Stimulated activated naive CD8-positive, alpha-beta T cell treated with anti-CD3 and anti-CD28 coated beads, Interleukin-15, amount 100 ng/mL, for 72 hours (primary cell): ENCODE measurements around the gene HAGHL.
A peak's percentile ranks its signal among the peaks of the same experiment; 100 is the strongest.
"Not testable (repeated sequence)": the region's sequence is repeated elsewhere in the genome, so short reads cannot be mapped to it uniquely, and the experiment has no call there.

ENCODE experiments used
- ATAC-seq: fragments of 150-1000 bp; cut with Tn5 transposase; 2 replicates; pipeline ENCODE4 v1.10.0; 2021; ENCODE audit warnings: mild to moderate bottlenecking, moderate library complexity
- DNase-seq, 2 donors: peaks; one replicate each; pipeline ENCODE4 v3.0.0; 2021 to 2022
- H3K27ac Mint-ChIP-seq, 2 donors: one replicate each; pipeline ENCODE4 v1.8.0; 2022; ENCODE audit warnings: mild to moderate bottlenecking in 2 of 2, mixed read lengths in 2 of 2, moderate library complexity in 2 of 2
- H3K27me3 Mint-ChIP-seq: one replicate; pipeline ENCODE4 v1.8.0; 2022; ENCODE audit warnings: mixed read lengths
- H3K4me1 Mint-ChIP-seq: one replicate; pipeline ENCODE4 v1.8.0; 2022; ENCODE audit warnings: mild to moderate bottlenecking, mixed read lengths
- H3K4me3 Mint-ChIP-seq, 2 donors: one replicate each; pipeline ENCODE4 v1.8.0; 2022; ENCODE audit warnings: mild to moderate bottlenecking in 2 of 2, mixed read lengths in 2 of 2, moderate library complexity in 1 of 2
- H3K9me3 Mint-ChIP-seq, 2 donors: one replicate each; pipeline ENCODE4 v1.8.0; 2022; ENCODE audit warnings: mixed read lengths in 2 of 2

The HAGHL gene

DNA sequence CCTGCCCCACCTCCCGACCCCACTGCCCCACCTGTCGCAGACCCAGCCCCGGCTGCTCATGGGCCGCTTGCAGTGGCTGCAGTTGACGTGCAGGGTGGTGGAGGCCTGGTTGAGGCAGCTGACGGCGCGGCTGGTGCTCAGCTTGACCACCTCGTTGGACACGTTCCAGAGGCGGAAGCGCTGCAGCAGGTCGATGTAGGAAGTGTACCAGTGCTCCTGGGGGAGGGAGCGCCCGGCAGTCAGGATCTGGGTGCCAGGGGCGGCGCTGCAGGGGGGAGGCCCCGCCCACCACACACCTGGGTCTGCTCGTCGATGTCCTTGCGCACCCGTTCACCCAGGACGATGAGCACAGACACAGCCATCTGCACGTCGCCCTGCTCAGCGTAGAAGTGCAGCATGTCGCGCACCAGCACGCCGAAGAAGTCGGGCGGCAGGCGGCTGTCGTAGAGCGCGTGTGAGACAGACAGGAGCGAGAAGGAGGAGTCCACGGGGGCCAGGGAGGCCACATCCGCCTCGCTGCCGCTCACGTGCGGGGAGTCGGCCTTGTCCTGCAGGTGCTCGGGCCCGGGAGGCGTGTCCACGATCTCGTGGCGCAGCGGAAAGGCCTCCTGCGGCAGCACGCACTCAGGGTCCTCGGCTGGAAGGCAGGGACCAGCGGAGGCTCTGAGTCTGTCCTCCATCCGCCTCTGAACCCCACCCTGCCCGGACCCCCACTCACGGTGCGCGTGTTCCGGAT, 41.8 kb upstream of the HAGHL start:
- Mint-ChIP-seq H3K27ac (no peak overlapping the region), H3K4me3 (no peak overlapping the region), H3K9me3 (no peaks in the 10 kb centered on the region), H3K4me1 (peaks cover 82% of the 10 kb centered on the region), H3K27me3 (no peaks in the 10 kb centered on the region)
- ATAC-seq (no peak), DNase-seq (no peak)

GRCh38 chr16:685967-686366, 40.9 kb upstream of the HAGHL start:
- no peak for ATAC-seq

GRCh38 chr16:686459-687260, 40.2 kb upstream of the HAGHL start:
- DNase-seq: no peak
- H3K27me3 Mint-ChIP-seq: no peaks in the 10 kb centered on the region
- ATAC-seq: no peak
- H3K27ac Mint-ChIP-seq: no peak overlapping the region
- no peak overlapping the region for H3K4me3 Mint-ChIP-seq
- peaks cover 0 to 9% of the 10 kb centered on the region in 2 donors for H3K9me3 Mint-ChIP-seq
- H3K4me1 Mint-ChIP-seq: peaks cover 85% of the 10 kb centered on the region

More at GRCh38 chr16:685967-686366, 40.9 kb upstream of the HAGHL start:
- Mint-ChIP-seq H3K4me1 (peaks cover 88% of the 10 kb centered on the region), H3K9me3 (peaks cover 0 to 4% of the 10 kb centered on the region in 2 donors), H3K4me3 (peak overlapping the region; percentile 29 to 42), H3K27ac (no peak overlapping the region), H3K27me3 (no peaks in the 10 kb centered on the region)
- DNase-seq: no peak

DNA sequence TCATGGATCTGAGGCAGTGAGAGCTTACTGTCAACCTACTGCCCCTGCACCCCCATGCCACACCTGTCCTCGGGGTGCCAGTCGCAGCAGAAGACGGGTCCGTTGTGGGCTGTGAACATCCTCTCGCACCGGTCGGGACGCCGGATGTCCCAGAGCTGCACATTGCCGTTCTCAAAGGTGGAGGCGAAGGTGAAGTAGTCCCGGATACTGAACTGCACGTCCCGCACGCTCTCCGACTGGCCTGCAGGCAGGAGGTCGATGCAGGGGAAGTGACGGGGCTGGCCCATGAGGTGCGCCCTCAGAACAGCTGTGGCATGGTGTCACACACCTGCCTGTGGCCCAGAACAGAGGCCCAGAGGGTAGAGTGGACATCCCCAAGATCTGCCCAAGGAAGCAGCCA, 39.4 kb upstream of the HAGHL start:
- Mint-ChIP-seq H3K27me3 (peaks cover under 1% of the 10 kb centered on the region), H3K27ac (no peak overlapping the region), H3K9me3 (peaks cover 0 to 9% of the 10 kb centered on the region in 2 donors), H3K4me3 (no peak overlapping the region), H3K4me1 (peaks cover 77% of the 10 kb centered on the region)
- ATAC-seq: no peak
- DNase-seq: no peak

DNA sequence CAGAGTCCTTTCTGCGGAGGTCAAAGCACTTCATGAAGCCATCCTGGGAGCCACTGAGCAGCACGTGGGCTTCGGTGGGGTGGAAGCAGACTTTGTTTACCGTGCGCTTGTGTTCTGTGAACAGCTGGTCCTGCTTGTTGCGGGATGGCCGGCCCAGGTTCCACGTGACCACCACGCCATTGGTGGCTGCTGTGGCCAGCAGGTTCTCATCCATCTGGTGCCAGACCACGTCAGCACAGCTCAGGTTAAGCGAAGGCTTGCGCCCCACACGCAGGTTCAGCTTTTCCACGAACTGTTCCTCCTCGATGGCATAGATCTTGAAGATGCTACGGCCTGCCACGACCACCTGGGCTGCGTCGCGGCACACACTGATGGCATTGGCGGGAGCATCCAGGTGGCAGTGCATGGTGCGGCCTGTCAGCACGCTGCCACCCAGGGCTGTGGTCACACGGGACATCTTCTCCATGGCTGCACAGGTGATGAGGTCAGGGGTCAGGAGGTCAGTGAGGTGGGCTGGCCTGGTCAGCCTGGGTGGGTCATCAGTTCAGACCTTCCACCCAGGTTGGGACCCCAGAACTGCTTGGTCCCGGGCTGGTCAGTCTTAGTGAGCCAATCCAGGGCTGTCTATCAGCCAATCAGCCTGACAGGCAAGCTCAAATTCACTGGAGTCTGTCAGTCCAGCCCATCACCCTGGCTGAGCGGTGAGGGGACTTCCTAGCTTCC, 37.6 kb upstream of the HAGHL start:
- Mint-ChIP-seq H3K27ac (peak overlapping the region; percentile 91 to 96), H3K4me3 (peak overlapping the region; percentile 88 to 94), H3K4me1 (peaks cover 74% of the 10 kb centered on the region), H3K27me3 (peaks cover 12% of the 10 kb centered on the region), H3K9me3 (peaks cover 0 to 9% of the 10 kb centered on the region in 2 donors)
- ATAC-seq: no peak
- DNase-seq: no peak

GRCh38 chr16:691242-691641, 35.7 kb upstream of the HAGHL start:
- Mint-ChIP-seq H3K4me1 (peaks cover 66% of the 10 kb centered on the region), H3K4me3 (peak overlapping the region; percentile 39 to 88), H3K27me3 (peaks cover 12% of the 10 kb centered on the region)
- not testable (repeated sequence) for ATAC-seq, H3K9me3 Mint-ChIP-seq, H3K27ac Mint-ChIP-seq, DNase-seq

DNA sequence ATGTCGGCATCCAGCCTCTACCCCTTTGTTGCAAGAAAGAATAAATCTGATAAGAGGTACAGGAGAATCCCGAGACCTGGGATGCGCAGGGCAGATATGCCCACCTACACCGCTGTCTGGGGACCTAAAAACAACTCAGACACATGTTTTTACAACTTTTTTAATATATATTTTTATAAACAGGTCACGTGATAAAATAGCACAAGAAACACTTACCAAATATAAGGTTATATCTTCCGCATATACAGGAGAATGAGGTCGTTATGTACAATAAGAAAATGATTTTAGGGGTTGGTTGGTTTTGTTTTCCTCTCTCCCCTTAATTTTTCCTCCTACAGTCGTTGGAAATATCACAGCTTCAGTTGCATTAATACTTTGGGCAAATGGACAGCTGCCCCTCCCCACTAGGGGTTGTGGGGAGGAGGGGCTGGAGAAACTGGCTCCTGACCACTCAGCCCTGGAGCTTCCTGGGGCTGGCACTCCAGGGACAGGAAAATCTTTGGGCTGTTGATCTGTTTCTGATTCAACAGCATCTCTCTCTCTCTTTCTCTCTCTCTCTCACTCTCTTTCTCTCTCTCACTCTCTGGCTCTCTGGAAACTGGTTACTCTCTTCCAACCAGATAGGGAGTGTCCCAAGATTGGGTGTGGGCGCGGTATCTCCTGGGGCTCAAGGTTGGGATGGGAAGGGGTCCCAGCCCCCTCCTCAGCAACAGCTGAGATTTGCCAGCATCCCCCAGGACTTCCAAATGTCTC, 34.4 kb upstream of the HAGHL start:
- no peak for DNase-seq
- Mint-ChIP-seq H3K9me3 (peaks cover 0 to 9% of the 10 kb centered on the region in 2 donors), H3K27me3 (peaks cover 12% of the 10 kb centered on the region), H3K4me1 (peaks cover 64% of the 10 kb centered on the region), H3K27ac (no peak overlapping the region), H3K4me3 (peak overlapping the region in 1 of 2 donors; percentile 69)
- no peak for ATAC-seq

GRCh38 chr16:693364-693763, 33.5 kb upstream of the HAGHL start:
- no peak for DNase-seq

DNA sequence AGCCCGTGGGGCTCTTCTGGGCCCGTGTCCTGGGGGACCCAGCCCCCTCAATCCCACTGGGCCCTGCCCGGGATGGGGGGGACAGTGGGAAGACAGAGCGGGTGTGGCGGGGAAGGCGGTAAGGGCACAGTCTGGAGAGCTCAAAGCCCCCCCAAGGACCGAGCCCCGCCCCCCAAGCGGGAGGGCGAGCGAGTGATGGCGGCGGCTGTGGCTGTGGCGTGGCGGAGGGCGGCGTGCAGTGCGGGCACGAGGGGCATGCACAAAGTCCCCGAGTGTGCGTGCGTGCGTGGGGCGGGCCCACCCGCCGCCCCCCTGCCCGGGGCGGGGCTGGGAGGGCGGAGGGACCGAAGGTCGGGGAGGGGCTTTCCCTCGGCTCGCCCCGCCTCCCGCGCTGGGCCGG, 33.1 kb upstream of the HAGHL start:
- DNase-seq (no peak), ATAC-seq (no peak)
- Mint-ChIP-seq H3K27me3 (peaks cover 12% of the 10 kb centered on the region), H3K27ac (no peak overlapping the region), H3K4me3 (peak overlapping the region; percentile 69 to 93), H3K4me1 (peaks cover 52% of the 10 kb centered on the region), H3K9me3 (peaks cover 0 to 9% of the 10 kb centered on the region in 2 donors)

More at GRCh38 chr16:693364-693763, 33.5 kb upstream of the HAGHL start:
- H3K9me3 Mint-ChIP-seq: peaks cover 0 to 9% of the 10 kb centered on the region in 2 donors
- H3K27ac Mint-ChIP-seq: peak overlapping the region in 1 of 2 donors; percentile 82
- H3K27me3 Mint-ChIP-seq: peaks cover 12% of the 10 kb centered on the region
- no peak for ATAC-seq
- H3K4me1 Mint-ChIP-seq: peaks cover 56% of the 10 kb centered on the region
- H3K4me3 Mint-ChIP-seq: peak overlapping the region; percentile 69 to 93

- no peak for DNase-seq
- peaks cover 47% of the 10 kb centered on the region for H3K4me1 Mint-ChIP-seq
- H3K27ac Mint-ChIP-seq: no peak overlapping the region
- peaks cover 0 to 9% of the 10 kb centered on the region in 2 donors for H3K9me3 Mint-ChIP-seq
- peaks cover 12% of the 10 kb centered on the region for H3K27me3 Mint-ChIP-seq
- peak overlapping the region; percentile 71 to 93 for H3K4me3 Mint-ChIP-seq
- ATAC-seq: no peak
These were observed 32.6 kb upstream of the HAGHL start for GRCh38 chr16:694187-694862.

DNA sequence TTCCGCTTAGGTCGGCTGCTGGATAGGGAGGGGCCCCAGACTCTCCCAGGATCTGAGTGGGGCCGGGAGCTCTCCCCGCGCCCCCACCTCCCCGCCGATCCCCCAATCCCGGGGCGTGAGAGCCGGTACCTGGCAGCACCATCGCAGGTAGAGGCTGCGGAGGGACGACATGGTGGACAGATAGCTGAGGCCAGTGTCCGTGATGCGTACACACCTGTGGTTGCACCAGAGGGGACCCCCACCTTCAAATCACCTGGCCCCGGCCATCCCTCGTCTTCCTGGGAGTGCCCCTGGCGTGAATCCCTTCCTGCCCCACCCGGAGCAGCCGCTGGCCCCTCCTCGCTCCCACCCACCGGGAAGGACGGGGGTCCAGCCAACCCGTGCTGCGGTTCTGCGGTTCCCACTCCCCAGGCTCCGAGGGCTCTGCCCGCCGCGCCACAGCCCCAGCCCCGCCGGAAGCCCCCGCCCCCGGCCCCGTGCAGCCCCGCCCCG, 32.0 kb upstream of the HAGHL start:
- Mint-ChIP-seq H3K27ac (no peak overlapping the region), H3K4me1 (peaks cover 42% of the 10 kb centered on the region)

GRCh38 chr16:695355-696089, 31.4 kb upstream of the HAGHL start:
- ATAC-seq (peak; percentile 87), DNase-seq (peak; percentile 71 to 76)
- Mint-ChIP-seq H3K4me3 (peak overlapping the region; percentile 84 to 93), H3K4me1 (peaks cover 41% of the 10 kb centered on the region), H3K9me3 (peaks cover 0 to 9% of the 10 kb centered on the region in 2 donors), H3K27ac (peak overlapping the region; percentile 65 to 93), H3K27me3 (peaks cover 12% of the 10 kb centered on the region)

More for the DNA sequence above, 32.0 kb upstream of the HAGHL start:
- H3K9me3 Mint-ChIP-seq: peaks cover 0 to 9% of the 10 kb centered on the region in 2 donors
- no peak for DNase-seq
- ATAC-seq: no peak
- H3K27me3 Mint-ChIP-seq: peaks cover 12% of the 10 kb centered on the region
- H3K4me3 Mint-ChIP-seq: peak overlapping the region; percentile 71 to 93

DNA sequence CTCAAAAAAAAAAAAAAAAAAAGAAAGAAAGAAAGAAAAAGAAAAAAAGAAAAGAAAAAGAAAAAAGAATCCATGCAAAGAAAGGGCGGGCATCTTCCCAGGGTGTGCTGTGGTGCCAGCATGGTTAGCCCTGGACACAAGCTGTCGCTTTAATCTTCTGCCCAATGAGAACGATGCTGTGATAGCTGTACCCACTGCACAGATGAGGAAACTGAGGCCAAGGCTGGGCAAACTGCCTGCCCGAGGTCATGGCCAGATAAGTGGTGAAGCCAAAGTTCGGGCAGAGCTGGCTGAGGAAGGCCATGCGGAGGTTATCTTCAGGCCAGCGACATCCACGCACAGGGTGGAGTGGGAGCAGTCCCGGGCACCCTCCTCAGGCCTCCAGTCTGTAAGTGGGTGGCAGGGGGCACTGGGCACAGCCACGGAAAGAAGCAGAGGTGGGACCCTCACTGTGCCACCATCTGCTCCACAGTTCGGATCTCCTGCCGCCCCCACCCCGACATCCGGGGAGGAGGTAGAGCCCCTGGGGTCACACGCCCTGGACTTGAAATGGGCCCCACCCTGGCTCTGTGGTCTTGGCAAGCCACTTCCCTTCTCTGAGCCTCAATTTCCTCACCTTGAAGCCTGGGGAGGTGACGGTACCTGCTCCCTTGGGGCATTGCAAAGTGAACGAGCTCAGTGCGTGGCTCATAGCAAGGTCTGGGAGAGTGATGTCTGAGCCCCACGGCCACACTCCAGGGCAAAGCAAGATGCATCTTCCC, 27.8 kb upstream of the HAGHL start:
- Mint-ChIP-seq H3K4me3 (no peak overlapping the region), H3K27me3 (peaks cover 34% of the 10 kb centered on the region), H3K4me1 (peaks cover 31% of the 10 kb centered on the region), H3K9me3 (no peaks in the 10 kb centered on the region), H3K27ac (no peak overlapping the region)
- ATAC-seq: no peak
- no peak for DNase-seq
